Stimulated activated CD8-positive, alpha-beta memory T cell treated with anti-CD3 and anti-CD28 coated beads, Interleukin-7, amount 100 ng/mL, for 48 hours (primary cell): ENCODE measurements around the gene SPATC1L.

Experiments
- DNase-seq, 2 donors: peaks; one replicate each; pipeline ENCODE4 v3.0.0-alpha.2; 2020; ENCODE audit warnings: low read depth in 1 of 2; ENCODE audit errors: extremely low read depth in 1 of 2

SPATC1L gene

GRCh38 chr21:46111193-46111571 lies 73.1 kb downstream of the SPATC1L start:
- no peak for DNase-seq
